ENCODE measurements around the gene COBL.

COBL gene

DNA sequence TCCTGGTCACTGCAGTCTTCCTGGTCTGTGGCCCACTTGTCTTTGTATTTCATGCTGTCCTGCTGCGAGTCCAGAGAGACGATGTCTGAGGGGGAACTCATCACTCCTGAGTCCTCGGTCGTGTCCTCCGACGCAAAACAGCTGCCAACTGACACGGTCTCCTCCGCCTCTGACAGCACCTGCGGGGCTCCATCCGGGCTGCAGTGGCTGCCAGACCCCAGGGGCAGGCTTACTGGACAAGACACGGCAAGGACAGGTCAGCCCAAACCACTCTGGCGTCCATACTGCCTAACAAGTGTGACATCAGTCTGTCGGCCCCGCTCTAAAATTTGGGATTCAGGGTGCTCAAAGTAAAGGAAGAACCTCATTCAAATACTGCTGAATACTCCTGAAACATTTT, 273.1 kb downstream of the COBL start:
- no peak for DNase-seq (ENCODE audit: low spot score)

DNA sequence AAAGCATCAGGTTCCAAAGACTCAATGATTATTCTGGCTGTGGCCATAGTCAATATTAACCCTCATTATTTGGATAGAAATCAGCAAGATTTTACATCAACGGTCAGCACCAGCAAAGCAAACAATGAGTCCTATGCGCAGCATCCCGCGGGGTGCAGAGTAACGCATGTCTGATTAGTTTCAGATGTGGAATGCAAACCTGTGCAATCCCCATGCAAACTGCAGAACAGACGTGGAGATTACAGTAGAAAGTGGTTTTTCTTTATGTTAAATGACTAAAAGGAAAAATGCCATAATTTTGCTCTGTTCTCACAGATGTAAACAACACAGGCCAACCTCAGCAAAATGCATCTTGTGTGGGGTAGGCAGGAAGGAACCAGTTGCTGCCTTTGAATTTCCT, 275.8 kb downstream of the COBL start:
- no peak for DNase-seq (ENCODE audit: low spot score)

DNA sequence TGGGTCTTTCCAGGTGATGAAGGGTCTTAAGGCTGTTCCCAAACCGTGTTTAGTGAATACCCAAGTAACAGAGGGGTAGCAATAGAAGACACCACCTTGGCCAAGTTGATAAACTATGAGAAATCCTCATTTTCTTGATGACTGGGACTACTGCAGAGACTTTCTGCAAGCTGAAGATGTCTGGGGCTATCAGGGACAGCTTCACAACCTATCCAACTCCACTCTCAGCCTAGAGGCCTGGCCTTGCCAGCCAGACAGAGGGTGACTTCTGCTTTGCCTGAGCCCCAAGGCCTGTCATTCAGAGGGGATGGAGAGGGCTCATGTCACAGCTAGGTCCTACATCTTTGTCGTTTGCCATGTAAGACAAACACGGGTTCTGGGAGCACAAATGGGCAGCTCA, 278.0 kb downstream of the COBL start:
- no peak for DNase-seq (ENCODE audit: low spot score)

DNA sequence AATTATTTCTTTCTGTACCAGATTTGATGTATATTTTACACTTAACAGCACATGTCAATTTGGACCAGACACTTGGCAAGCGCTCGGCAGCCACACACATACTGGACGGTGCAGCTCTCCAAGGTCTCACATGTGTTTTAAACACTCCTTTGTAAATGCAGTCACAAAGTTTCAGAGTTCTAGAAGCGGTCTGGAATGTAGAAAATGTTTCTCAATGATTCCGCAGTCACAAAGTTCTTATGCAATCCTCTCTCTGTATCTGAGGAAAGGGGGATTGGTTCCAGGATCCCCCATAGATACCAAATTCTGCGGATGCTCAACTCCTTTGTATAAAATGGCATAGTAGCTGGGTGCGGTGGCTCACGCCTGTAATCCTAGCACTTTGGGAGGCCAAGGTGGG, 280.9 kb downstream of the COBL start:
- DNase-seq (ENCODE audit: low spot score): no peak

DNA sequence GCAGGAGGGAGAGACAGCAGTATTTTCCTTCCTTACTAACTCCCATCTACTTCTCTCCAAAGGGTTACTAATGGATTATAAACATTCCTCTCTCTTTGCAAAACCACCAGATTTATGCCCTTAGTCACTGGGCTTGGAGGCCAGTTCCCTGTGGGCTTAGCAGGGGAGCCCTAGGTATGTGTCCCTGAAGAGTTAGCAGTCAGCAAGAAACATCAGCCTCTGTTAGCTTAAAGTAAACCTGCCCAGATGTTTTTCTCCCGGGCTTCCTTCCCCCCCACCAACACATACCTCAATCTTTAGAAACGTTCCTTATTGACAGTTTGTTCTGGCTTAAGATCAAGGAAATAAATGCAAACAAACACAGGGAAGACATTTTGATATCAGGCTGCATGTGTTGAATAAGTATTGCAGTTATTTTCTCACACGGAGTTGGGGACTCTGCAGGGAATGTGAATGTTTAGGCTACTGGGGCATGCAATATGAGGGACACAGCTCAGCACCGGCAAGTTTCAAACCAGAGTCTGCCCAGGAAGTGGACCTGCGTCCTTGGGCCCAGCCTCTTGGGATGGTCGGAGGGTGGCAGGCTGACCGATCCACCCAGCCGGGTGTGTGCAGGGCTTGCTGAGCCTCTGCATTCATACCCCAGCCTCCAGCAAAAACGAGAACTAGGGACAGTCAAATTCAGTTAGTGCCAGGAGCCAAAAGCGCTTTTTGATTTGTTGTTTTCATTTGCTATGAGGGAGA, 281.9 kb downstream of the COBL start:
- DNase-seq (ENCODE audit: low spot score): peak; percentile 81

DNA sequence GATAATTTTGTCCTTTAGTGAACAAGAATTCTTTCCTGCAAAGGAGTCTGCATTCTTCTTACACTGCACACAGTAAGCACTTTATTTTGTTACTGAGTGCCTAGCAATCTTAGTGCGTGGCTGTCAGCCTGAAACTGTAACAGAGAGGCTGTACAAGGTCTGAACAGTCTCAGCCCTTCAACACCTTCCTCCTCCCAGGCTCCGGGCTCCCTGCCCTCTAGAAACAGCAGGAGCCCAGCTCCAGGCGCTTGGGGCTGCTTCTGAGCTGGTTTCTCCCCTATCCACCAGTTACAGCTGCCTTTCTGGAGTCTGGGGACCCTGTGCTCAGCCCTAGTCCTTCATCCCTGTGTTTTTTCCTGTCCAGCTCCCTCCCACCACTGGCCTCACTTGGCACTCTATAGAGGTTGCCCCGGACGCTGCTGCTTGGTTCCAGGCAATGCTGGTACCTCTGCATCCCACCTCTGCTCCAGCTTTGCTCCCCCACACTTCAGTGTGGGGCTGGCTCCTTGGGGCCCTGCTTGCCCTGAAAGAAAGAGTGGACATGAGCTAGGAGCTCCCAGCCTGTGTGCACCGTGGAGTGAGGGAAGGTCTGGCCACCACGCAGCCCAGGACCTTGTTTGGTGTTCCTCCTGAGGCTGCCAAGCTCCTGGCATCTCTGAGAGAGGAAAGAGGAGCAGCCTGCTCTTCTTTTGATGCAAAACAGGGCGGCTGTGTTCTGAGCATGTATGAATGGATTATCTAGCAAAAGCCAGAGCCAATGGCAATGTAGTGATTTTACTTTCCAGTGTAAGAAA, 282.7 kb downstream of the COBL start:
- no peak for DNase-seq (ENCODE audit: low spot score)

DNA sequence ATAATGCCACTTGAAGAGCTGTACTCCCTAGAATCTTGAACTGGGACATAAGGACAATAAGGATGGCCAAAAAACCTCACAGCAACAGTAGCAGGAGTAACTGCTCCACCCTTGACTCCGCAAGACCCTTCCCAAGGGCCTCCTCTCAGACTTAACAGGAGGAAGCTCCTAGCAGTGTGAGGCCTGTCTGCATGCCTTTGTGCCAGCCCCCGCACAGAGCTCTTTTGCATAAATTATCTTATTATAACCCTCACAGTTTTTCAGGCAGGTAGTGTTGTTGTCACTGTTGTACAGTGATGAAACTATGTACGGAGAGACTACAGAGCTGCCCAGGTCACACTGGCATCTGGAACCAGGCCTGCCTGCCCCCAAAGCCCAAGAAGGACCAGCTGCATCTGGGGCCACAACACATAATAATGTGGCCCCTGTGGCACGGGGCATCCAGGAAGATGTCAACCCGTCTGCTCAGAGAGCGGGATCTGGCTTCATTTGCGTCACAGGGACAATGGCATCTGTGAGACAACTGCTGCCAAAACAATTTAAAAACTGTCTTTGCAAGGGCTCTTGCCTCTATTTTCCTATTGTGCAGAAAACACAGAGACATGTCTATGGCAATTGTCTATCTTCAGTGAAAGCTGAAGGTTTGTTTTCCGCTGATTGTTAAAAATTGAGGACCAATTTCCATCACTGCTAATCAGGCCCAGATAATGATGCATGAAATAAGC, 284.7 kb downstream of the COBL start:
- DNase-seq (ENCODE audit: low spot score): no peak

DNA sequence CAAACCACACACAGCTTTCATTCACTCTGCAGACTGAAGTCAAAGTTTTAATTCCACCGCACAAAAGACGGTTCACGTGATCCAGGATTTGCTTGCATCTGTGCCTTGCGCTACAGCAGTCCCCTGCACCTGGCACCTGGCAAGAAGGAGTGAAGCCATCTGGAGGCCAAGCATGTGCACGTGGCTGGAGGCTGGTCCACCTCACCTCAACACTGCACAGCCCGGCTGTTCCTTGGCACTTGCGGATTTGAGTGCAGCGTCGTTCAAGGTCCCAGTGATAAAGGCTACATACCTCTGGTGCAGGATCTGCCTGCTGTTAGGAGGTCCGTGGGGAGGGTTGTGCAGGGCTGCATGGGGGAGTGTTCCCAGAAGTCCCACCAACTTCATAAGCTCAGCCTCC, 285.4 kb downstream of the COBL start:
- DNase-seq (ENCODE audit: low spot score): no peak

DNA sequence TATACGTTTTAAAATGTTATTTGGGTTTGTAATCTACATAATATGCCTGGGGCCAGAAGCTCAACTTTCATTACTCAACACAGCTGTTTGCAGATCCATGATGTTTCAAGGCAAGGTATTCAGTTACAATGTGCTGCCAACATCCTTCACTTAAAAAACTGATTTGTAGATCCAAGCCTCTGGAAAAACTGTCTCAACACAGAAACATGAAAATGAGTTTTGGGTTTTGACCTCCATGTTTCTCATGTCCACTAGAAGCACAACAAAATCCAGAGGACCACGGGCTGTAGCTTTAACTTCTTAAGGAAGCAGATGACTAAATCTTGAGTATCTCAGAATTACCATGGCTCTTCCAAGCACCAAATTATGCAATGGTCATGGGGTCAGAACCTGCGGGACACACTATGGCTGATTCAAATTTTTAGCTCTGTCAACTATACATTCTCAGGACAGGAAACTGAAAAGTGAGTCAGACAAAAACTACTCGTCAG, 286.9 kb downstream of the COBL start:
- DNase-seq (ENCODE audit: low spot score): peak; percentile 47

DNA sequence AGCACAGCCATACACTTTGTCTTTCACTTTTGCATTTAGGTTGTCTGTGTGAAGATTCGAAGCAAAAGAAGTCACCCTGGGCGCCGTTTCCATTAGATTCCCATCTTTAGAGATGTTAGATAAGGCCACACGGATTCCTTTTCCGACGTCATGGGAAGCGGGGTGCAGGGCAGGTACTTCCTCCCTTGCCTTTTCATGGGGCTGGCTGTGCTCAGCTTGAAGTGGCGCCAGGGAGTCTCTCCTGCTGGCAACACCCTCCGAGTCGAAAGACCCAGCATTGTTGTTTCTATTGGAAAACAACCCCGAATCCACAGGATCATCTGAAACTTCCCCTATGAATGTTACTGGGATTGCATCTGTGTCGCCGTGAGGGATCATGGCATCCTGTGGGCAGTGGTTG, 287.5 kb downstream of the COBL start:
- no peak for DNase-seq (ENCODE audit: low spot score)

DNA sequence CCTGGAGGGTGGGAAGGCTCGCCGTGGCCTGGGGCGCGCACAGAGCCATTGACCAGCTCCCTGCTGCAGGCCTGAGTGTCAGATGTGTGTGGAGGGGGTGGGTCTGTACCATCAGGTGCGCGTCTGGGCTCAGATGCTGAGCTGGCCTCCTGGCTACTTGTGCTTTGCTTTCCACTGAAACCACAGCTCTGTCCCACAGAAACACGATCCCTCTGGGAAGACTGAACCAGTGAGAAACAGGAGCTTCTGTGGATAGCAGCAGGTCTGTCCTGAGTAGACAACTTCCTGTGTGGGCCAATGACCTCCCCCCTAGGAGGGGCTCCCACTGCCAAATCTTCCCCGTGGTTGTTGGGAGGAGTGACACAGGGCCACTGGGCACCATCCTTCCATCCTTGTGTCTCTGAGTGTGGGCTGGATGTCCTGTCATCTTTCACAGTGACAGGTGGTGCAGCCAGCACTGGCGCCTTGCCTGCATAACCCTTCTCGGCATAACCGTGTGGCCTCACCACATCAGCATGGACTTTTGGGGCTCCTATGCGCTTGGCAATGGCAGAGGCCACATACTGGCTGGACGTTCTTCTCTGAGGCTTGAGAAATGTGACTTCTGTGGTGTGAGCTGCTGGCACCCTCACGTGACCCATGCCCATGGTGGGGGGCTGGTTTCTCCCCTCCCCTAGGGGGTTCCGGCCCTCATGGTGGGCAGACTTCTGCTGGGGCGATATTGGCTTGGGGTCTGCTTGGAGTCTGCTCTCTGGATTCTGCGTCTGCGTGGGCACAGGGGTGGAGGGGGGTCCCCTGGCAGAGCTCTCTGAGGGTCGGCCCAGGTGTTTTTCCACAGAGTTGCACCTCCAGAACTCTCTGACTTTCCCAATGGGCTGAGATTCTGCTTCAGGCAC, 288.4 kb downstream of the COBL start:
- no peak for DNase-seq (ENCODE audit: low spot score)

DNA sequence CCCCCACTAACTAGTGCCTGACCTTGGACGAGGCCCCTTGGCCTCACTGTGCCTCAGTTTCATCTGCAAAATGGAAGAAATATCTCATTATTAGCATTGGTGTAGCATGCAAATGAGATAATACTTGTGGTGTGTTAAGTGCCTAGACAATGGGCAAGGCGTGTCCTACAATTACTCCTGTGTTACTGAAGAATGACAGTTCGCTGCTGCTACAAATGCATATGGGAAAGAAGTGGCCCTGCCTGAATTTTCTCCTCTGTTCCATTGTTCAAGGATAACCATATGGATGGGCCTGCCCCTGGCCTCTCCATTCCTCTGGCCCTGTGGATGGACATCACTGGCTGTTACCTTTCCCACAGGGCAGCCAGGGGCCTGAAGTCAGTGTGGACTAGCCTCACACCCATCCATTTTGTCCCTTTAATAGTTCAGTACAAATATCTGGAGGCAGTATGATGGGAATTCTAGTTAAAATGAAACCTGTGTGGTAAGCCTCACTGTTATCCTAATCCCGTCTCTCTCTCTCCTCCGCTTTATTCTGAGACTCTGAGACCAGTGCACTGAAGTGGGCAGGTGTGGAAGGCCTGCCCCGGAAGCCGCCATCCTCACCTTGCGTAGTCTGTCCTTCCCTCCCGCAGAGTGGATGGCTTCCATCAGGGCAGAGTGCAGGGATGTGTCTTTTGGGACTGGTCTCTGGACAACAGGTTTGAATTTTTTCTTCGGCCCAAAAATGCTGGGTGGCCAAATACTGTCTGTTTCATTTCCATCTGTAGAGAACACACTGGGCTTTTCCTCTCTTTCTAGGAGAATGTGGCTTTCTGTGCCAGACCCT, 289.3 kb downstream of the COBL start:
- no peak for DNase-seq (ENCODE audit: low spot score)

DNA sequence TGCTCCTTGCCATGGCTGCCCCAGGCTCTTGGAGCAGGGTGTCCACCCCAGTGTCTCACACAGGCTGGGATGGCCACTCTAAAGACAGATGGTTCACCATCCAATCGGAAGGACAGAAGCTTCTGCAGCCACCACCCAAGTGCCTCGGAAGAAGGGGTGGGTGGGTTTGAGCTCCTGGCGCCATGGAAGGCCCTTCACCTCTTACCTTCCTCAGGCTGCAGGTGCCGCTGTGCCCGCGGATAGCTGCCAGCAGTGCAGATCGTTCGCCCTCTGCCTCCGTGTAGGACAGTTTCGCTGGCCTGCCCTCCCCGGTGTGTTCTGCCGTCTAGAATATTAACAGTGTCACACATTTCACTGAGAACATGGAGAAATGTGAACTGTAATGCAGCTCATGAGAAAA, 290.3 kb downstream of the COBL start:
- no peak for DNase-seq (ENCODE audit: low spot score)

DNA sequence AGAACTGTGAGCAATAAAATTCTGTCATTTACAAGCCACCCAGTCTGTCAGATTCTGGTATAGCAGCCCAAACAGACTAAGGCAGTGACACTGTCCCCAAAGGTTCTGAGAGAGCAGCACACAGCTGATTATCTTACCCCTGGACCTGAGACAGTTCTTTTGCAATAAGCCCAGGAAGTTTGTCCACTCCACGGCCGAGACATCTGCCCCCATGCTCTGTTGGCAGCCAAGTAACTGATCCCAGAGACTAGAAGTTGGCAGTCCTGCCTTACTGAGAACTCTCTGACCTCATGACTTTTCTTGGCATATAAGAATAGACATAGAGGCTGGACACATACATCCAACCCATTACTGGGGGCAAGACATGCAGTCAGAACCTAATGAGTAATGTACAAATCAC, 290.9 kb downstream of the COBL start:
- DNase-seq (ENCODE audit: low spot score): no peak

DNA sequence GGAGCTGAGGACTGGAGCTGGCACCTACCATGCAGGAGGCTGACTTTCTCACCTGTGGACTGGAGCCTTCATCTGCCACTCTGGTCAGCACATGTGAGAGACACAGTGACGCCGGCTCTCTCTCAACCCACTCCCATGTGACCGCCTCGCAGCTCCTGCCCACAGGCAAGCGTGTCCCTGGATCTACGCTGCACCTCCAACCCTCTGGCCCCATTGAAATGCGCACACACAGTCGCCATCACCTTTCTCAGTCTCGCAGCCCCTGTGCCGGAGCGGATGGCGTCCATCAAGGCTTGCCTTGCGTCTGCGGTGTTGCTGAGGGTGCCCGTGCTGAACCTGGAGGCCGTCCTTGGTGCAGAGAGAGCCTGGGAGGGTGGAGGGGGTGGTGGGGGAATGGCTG, 291.7 kb downstream of the COBL start:
- no peak for DNase-seq (ENCODE audit: low spot score)

DNA sequence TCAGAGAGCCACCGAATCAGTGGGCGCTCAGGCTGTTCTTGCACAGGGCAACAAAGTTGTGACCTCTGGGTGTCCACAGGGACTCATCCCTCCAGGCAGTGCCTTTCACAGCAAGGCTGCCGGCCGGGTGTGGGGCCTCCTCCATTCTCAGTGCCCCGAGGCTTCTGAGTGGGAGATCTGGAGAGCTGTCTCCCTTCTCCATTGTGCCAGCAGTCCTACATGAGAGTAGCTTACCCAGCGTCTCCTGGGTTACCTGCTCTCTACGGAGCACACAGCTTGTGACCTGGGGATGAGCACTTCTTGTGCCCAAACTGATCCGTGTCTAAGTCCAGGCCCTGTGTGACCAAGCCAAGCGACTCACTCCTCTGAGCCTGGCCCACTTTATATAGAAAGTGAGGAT, 293.1 kb downstream of the COBL start:
- no peak for DNase-seq (ENCODE audit: low spot score)

DNA sequence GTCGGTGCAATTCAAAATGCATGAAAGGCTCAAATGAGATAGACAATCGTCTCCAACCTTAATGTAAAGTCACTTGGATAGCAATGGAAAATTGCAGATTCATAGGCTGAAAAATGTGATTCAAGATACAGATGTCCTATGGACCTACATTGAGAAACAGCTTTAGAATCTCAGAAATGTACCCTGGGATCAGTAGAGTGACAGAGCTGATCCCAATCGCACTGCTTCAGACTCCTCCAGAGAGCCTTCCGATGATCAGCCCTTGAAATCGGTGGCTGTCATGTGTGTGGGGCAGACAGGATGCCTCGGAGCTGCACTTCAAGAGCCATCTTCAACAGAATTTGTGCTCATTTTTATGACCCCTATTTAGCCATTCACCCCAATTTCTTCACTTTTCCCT, 293.8 kb downstream of the COBL start:
- DNase-seq (ENCODE audit: low spot score): no peak

DNA sequence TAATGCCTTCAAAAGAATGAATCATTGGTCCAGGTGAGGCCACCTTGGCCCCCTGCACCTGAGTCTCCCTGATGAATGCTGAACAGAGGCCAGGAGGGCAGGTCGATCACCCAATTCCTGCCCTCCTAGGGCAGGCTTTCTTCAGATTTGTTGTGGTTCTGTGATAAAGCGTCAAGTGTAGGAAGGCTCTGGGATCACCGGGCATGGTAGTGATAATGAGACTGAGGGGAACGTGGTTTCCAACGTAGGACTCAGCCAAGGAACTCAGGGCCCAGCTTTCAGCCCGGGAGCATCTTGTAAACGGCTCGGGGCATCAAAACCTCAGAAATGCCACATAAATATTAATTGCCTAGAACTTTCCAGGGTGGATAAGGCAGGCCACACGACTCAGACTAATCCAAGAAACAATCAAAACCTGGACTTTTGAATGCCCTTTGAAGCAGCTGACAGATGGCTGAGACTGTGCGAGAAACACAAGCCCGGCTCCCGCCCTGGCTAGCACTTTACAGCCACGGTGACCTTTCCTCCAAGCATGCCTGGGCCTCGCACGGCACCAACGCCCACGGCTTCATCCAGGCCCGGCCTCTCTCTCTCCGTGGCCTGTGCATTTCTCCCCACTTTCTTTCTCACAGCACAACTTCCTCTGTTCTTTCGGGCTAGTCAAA, 294.6 kb downstream of the COBL start:
- DNase-seq (ENCODE audit: low spot score): no peak

DNA sequence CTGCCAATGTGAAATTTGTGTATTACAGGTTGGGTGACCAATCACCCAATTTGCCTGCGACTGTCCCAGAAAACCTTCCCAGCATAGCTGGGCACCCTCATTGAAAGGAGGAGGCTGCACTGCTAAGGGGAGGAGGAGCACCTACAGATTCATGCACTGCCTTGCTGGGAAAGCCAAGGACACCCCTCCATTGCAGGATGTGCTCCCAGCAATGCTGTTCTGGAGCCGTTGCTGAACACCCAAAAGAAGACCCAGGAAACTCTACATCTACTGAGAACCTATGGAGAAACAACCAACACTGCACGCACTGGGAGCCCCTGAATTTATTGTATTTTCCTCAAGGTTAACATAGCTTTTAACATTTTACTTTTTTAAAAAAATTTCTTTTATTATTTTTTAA, 295.7 kb downstream of the COBL start:
- DNase-seq (ENCODE audit: low spot score): no peak
